GM23338 (cell line): ENCODE measurements around the gene CCDC177. TPM values are rescaled to one million over a fixed set of nuclear protein-coding genes. Genes with fewer than 3 reads are reported as not detected.

Experiments
- ATAC-seq: fragments of 200-7000 bp; cut with Tn5 transposase; 3 replicates; pipeline ENCODE4 v1.9.1; 2020
- DNase-seq: peaks from one replicate; pipeline ENCODE4 v3.0.0-alpha.2; 2015; ENCODE audit warnings: low spot score
- H2AFZ ChIP-seq: fragments of 200-600 bp; sonication (generic); 2 replicates; pipeline ENCODE4 v1.8.0; 2016; ENCODE audit warnings: antibody characterized with exemption, mild to moderate bottlenecking, moderate library complexity
- H3F3A ChIP-seq: fragments of 200-600 bp; sonication (generic); replicated peaks from 2 replicates; pipeline ENCODE4 v1.8.0; 2017; ENCODE audit warnings: antibody characterized with exemption, mixed run types, low read depth
- H3K27ac ChIP-seq: fragments of 200-600 bp; sonication (generic); 2 replicates; pipeline ENCODE4 v1.6.1; 2016; ENCODE audit warnings: low read depth
- H3K27me3 ChIP-seq: fragments of 200-600 bp; sonication (generic); 2 replicates; pipeline ENCODE4 v1.8.0; 2016; ENCODE audit warnings: mild to moderate bottlenecking, mixed run types, moderate library complexity; ENCODE audit not compliant: insufficient read depth
- H3K36me3 ChIP-seq: fragments of 200-600 bp; sonication (generic); 2 replicates; pipeline ENCODE4 v1.8.0; 2016; ENCODE audit warnings: mild to moderate bottlenecking; ENCODE audit not compliant: insufficient read depth
- H3K4me1 ChIP-seq: fragments of 200-600 bp; sonication (generic); 2 replicates; pipeline ENCODE4 v1.8.0; 2016; ENCODE audit warnings: mild to moderate bottlenecking, moderate library complexity; ENCODE audit not compliant: insufficient read depth
- H3K4me2 ChIP-seq: fragments of 200-600 bp; sonication (generic); 2 replicates; pipeline ENCODE4 v1.7.1; 2017; ENCODE audit warnings: mixed run types
- H3K4me3 ChIP-seq: fragments of 200-600 bp; sonication (generic); 2 replicates; pipeline ENCODE4 v1.6.1; 2016; ENCODE audit warnings: mixed run types
- H3K79me2 ChIP-seq: fragments of 200-600 bp; sonication (generic); replicated peaks from 2 replicates; pipeline ENCODE4 v1.8.0; 2017; ENCODE audit warnings: mild to moderate bottlenecking; ENCODE audit not compliant: insufficient read depth
- H3K9me2 ChIP-seq: fragments of 200-600 bp; sonication (generic); 2 replicates; pipeline ENCODE4 v1.8.0; 2017; ENCODE audit not compliant: insufficient read depth
- H4K20me1 ChIP-seq: fragments of 200-600 bp; sonication (generic); replicated peaks from 2 replicates; pipeline ENCODE4 v1.8.0; 2017; ENCODE audit warnings: mild to moderate bottlenecking; ENCODE audit not compliant: insufficient read depth
- H3K27ac Mint-ChIP-seq: 2 replicates; pipeline ENCODE4 v1.8.0; 2020; ENCODE audit warnings: inconsistent platforms, mild to moderate bottlenecking, moderate library complexity, mixed read lengths
- H3K27me3 Mint-ChIP-seq: 3 replicates; pipeline ENCODE4 v1.8.0; 2022; ENCODE audit warnings: low read depth, mild to moderate bottlenecking, moderate library complexity, mixed read lengths, inconsistent platforms; ENCODE audit not compliant: insufficient read depth, poor library complexity
- H3K36me3 Mint-ChIP-seq: 3 replicates; pipeline ENCODE4 v1.8.0; 2021; ENCODE audit warnings: low read depth, mild to moderate bottlenecking, inconsistent platforms, moderate library complexity, mixed read lengths
- H3K4me1 Mint-ChIP-seq: 3 replicates; pipeline ENCODE4 v1.8.0; 2020; ENCODE audit warnings: mild to moderate bottlenecking, inconsistent platforms, mixed read lengths
- H3K4me3 Mint-ChIP-seq: 3 replicates; pipeline ENCODE4 v1.8.0; 2021; ENCODE audit warnings: moderate library complexity, mild to moderate bottlenecking, inconsistent platforms, mixed read lengths
- H3K9me3 Mint-ChIP-seq: 3 replicates; pipeline ENCODE4 v1.8.0; 2020; ENCODE audit warnings: moderate library complexity, mild to moderate bottlenecking, inconsistent platforms, mixed read lengths
- CREB1 ChIP-seq: fragments of 250-450 bp; sonication (Bioruptor Pico); IDR thresholded peaks from 2 replicates; pipeline ENCODE4 v1.5.0; 2020; ENCODE audit warnings: low read depth, mild to moderate bottlenecking, moderate library complexity
- EZH2phosphoT487 ChIP-seq: fragments of 200-600 bp; sonication (generic); IDR thresholded peaks from one replicate; pipeline ENCODE4 v1.8.1; 2018; ENCODE audit warnings: antibody characterized with exemption; ENCODE audit not compliant: unreplicated experiment
- JUNB ChIP-seq: IDR thresholded peaks from one replicate; pipeline ENCODE4 v1.6.1; 2016; ENCODE audit warnings: antibody characterized with exemption; ENCODE audit not compliant: unreplicated experiment
- NANOG ChIP-seq: IDR thresholded peaks from 2 replicates; pipeline ENCODE4 v1.6.1; 2016; ENCODE audit warnings: antibody characterized with exemption, borderline replicate concordance
- POLR2AphosphoS5 ChIP-seq: IDR thresholded peaks from 2 replicates; pipeline ENCODE4 v1.6.1; 2016; ENCODE audit warnings: antibody characterized with exemption, low read depth
- ZNF114 ChIP-seq: fragments of 250-450 bp; sonication (Bioruptor Pico); IDR thresholded peaks from 2 replicates; pipeline ENCODE4 v1.5.0; 2020; ENCODE audit warnings: mild to moderate bottlenecking, moderate library complexity
- ZNF331 ChIP-seq: fragments of 250-450 bp; sonication (Bioruptor Pico); IDR thresholded peaks from 2 replicates; pipeline ENCODE4 v1.5.0; 2020; ENCODE audit warnings: low read depth, mild to moderate bottlenecking, moderate library complexity
- polyA plus RNA-seq: library from polyadenylated mRNA; unstranded; fragments of >200 nt; fragmentation: Nextera tagmentation; extraction: Ambion mirVana; gene quantifications from 2 replicates; pipeline ENCODE4 v1.2.1, GENCODE V29; 2016
- total RNA-seq: library from RNA; depleted of rRNA; stranded (reverse); fragments of >200 nt; shearing (Covaris generic); gene quantifications from 2 replicates; pipeline ENCODE4 v1.2.3, GENCODE V29; 2014
- TF ChIP-seq, protein P1 (sequence below), 2 experiments: fragments of 200-600 bp in 1 of 2; sonication (generic) in 1 of 2; conservative IDR thresholded peaks; 2 replicates each; pipeline versions ENCODE4 v1.5.1 to v1.6.1; 2016 to 2017; ENCODE audit warnings: antibody characterized with exemption in 2 of 2, low read depth in 2 of 2, mild to moderate bottlenecking in 2 of 2, moderate library complexity in 1 of 2
- TF ChIP-seq, protein P2 (sequence below): IDR thresholded peaks from 2 replicates; pipeline ENCODE4 v1.6.1; 2016; ENCODE audit warnings: antibody characterized with exemption
- TF ChIP-seq, protein P3 (sequence below): fragments of 250-450 bp; sonication (Bioruptor Pico); IDR thresholded peaks from 2 replicates; pipeline ENCODE4 v1.5.0; 2020; ENCODE audit warnings: mild to moderate bottlenecking, moderate library complexity

Gene CCDC177
- total and polyA plus RNA-seq, 2 experiments from 2014 or later: 0.18 to 1.7 TPM

DNA sequence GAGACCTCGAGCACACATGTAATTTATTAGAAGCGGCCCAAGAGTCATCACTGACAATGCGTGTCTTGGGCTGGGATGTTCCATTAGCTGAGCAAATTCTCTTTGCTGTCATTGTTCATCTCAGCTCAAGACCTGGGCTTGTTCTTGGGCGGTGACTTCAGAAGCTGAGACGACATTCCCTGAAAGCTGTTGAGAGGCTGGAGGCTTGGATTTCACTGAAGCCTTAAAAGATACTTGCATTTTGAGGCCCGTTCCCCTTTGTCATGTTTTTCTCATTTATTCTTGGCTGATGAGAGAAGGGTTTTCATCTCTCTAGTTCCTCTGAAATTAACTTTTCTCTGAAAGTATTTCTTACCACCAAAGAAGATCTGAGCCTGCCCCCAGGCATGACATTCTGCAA is 20.2 kb upstream of the CCDC177 start (continued):
- TF ChIP-seq ZNF331 (CRISPR knock-in tag): no peak
- TF ChIP-seq, protein P1, sequence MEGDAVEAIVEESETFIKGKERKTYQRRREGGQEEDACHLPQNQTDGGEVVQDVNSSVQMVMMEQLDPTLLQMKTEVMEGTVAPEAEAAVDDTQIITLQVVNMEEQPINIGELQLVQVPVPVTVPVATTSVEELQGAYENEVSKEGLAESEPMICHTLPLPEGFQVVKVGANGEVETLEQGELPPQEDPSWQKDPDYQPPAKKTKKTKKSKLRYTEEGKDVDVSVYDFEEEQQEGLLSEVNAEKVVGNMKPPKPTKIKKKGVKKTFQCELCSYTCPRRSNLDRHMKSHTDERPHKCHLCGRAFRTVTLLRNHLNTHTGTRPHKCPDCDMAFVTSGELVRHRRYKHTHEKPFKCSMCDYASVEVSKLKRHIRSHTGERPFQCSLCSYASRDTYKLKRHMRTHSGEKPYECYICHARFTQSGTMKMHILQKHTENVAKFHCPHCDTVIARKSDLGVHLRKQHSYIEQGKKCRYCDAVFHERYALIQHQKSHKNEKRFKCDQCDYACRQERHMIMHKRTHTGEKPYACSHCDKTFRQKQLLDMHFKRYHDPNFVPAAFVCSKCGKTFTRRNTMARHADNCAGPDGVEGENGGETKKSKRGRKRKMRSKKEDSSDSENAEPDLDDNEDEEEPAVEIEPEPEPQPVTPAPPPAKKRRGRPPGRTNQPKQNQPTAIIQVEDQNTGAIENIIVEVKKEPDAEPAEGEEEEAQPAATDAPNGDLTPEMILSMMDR (conservative IDR thresholded peaks at IDR 0.05; ENCODE audit: low read depth in 2 of 2): no peak
- TF ChIP-seq EZH2phosphoT487: no peak
- TF ChIP-seq, protein P2, sequence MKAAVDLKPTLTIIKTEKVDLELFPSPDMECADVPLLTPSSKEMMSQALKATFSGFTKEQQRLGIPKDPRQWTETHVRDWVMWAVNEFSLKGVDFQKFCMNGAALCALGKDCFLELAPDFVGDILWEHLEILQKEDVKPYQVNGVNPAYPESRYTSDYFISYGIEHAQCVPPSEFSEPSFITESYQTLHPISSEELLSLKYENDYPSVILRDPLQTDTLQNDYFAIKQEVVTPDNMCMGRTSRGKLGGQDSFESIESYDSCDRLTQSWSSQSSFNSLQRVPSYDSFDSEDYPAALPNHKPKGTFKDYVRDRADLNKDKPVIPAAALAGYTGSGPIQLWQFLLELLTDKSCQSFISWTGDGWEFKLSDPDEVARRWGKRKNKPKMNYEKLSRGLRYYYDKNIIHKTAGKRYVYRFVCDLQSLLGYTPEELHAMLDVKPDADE: no peak
- no peak for TF ChIP-seq ZNF114

DNA sequence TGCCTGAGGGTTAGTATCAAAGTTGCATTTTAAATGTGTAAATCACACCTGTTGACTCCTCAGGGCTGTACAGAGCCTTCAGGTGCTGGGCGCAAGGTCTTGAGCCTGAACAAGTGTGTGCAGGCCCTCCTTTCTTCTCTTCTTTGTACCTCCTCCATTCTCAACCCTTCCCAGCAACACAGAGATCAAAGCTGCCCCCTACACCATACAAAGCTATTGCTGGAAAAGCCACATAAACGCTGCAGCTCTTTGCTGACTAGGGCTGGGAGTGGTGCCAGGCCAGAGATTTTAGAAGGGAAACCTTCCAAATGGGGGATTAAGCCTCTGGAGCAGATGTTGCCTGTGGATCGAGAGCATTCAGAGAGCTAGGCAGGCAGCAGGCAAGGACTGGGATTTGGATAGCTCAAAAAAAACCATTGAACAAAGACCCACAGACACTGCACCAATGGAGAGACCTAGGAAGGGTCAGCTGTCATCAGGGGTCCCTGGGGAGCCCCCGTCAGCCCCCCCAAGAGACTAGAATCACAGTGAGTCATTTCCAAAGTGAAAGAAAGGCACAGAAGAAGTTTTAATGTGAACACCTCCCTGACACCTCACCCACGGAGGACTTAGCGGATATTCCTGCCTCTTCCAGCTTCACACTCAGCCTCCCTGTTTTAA is 18.5 kb upstream of the CCDC177 start:
- H3K9me2 ChIP-seq: no peaks in the 10 kb centered on the region
- Mint-ChIP-seq H3K4me1 (peaks cover 2% of the 10 kb centered on the region; the same call in 1 of the 3 replicates), H3K27me3 (peaks cover 4% of the 10 kb centered on the region), H3K27ac (peak overlapping the region; percentile 28; the same call in 1 of the 2 replicates), H3K4me3 (no peak overlapping the region), H3K9me3 (no peaks in the 10 kb centered on the region), H3K36me3 (no peaks in the 10 kb centered on the region)
- ATAC-seq: no peak; the same call in 2 of the 3 replicates
- H3K27ac ChIP-seq: no peak overlapping the region
- H3K4me3 ChIP-seq: no peak overlapping the region
- no peak overlapping the region for H2AFZ ChIP-seq
- no peak overlapping the region for H3K4me2 ChIP-seq
- H3F3A ChIP-seq: no peaks in the 10 kb centered on the region
- no peaks in the 10 kb centered on the region for H3K79me2 ChIP-seq
- no peaks in the 10 kb centered on the region for H3K27me3 ChIP-seq
- no peak for DNase-seq
- no peaks in the 10 kb centered on the region for H4K20me1 ChIP-seq
- H3K4me1 ChIP-seq: no peaks in the 10 kb centered on the region
- no peaks in the 10 kb centered on the region for H3K36me3 ChIP-seq
- TF ChIP-seq NANOG (no peak), POLR2AphosphoS5 (no peak), ZNF331 (CRISPR knock-in tag) (no peak), JUNB (no peak), CREB1 (CRISPR knock-in tag) (no peak), EZH2phosphoT487 (no peak)
- TF ChIP-seq, protein P3, sequence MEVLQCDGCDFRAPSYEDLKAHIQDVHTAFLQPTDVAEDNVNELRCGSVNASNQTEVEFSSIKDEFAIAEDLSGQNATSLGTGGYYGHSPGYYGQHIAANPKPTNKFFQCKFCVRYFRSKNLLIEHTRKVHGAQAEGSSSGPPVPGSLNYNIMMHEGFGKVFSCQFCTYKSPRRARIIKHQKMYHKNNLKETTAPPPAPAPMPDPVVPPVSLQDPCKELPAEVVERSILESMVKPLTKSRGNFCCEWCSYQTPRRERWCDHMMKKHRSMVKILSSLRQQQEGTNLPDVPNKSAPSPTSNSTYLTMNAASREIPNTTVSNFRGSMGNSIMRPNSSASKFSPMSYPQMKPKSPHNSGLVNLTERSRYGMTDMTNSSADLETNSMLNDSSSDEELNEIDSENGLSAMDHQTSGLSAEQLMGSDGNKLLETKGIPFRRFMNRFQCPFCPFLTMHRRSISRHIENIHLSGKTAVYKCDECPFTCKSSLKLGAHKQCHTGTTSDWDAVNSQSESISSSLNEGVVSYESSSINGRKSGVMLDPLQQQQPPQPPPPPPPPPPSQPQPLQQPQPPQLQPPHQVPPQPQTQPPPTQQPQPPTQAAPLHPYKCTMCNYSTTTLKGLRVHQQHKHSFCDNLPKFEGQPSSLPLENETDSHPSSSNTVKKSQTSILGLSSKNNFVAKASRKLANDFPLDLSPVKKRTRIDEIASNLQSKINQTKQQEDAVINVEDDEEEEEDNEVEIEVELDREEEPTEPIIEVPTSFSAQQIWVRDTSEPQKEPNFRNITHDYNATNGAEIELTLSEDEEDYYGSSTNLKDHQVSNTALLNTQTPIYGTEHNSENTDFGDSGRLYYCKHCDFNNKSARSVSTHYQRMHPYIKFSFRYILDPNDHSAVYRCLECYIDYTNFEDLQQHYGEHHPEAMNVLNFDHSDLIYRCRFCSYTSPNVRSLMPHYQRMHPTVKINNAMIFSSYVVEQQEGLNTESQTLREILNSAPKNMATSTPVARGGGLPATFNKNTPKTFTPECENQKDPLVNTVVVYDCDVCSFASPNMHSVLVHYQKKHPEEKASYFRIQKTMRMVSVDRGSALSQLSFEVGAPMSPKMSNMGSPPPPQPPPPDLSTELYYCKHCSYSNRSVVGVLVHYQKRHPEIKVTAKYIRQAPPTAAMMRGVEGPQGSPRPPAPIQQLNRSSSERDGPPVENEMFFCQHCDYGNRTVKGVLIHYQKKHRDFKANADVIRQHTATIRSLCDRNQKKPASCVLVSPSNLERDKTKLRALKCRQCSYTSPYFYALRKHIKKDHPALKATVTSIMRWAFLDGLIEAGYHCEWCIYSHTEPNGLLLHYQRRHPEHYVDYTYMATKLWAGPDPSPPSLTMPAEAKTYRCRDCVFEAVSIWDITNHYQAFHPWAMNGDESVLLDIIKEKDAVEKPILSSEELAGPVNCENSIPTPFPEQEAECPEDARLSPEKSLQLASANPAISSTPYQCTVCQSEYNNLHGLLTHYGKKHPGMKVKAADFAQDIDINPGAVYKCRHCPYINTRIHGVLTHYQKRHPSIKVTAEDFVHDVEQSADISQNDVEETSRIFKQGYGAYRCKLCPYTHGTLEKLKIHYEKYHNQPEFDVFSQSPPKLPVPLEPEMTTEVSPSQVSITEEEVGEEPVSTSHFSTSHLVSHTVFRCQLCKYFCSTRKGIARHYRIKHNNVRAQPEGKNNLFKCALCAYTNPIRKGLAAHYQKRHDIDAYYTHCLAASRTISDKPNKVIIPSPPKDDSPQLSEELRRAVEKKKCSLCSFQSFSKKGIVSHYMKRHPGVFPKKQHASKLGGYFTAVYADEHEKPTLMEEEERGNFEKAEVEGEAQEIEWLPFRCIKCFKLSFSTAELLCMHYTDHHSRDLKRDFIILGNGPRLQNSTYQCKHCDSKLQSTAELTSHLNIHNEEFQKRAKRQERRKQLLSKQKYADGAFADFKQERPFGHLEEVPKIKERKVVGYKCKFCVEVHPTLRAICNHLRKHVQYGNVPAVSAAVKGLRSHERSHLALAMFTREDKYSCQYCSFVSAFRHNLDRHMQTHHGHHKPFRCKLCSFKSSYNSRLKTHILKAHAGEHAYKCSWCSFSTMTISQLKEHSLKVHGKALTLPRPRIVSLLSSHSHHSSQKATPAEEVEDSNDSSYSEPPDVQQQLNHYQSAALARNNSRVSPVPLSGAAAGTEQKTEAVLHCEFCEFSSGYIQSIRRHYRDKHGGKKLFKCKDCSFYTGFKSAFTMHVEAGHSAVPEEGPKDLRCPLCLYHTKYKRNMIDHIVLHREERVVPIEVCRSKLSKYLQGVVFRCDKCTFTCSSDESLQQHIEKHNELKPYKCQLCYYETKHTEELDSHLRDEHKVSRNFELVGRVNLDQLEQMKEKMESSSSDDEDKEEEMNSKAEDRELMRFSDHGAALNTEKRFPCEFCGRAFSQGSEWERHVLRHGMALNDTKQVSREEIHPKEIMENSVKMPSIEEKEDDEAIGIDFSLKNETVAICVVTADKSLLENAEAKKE: no peak
- TF ChIP-seq, protein P2: no peak
